Heart left ventricle (tissue), 13 donors: ENCODE measurements around the gene FOXE1.

Experiments used
- POLR2A ChIP-seq, 2 donors: fragments of 450-650 bp; IDR thresholded peaks; one replicate each; pipeline ENCODE4 v1.6.1; 2017; ENCODE audit warnings: antibody characterized with exemption in 2 of 2, mild to moderate bottlenecking in 2 of 2, moderate library complexity in 2 of 2
- TF ChIP-seq, protein P1 (sequence below), 12 donors: fragments of 200-600 bp; sonication (generic) in 4 of 12; IDR thresholded peaks; one replicate each; pipeline versions ENCODE4 v1.5.0 to v1.8.0; 2018 to 2022; ENCODE audit warnings: antibody characterized with exemption in 12 of 12, mild to moderate bottlenecking in 5 of 12
- donor health status: ischemic (EF 13 %, LVEDD 7.1; RV severe dilation, severe dysfunction).
- donor health status: DM: no; HTN: yes; CAD: no.
- donor health status: DM: no; HTN: no; CAD: no.
- donor health status: ischemic (EF 25% LVEDD 6.9; RV normal size, moderate dysfunction).
- donor health status: ischemic (EF 25% LVEDD 5.7; RV mildly dilated, moderate dysfunction).
- donor health status: ischemic (EF 35%, LVEDD 5.7; RV mildly dilated, moderate dysfunction).
- donor health status: nonischemic (EF 11% LVEDD 7.7; RV severe dilation, severe dysfunction).
- donor health status: DM: yes; HTN: yes; CAD: no.
- donor health status: PGD.
- donor health status: ischemic (EF 29% LVEDD 5.4; RV normal size, mild dysfunction).
- donor health status: nonischemic (EF 23%, LVEDD 6.1; RV moderate dilation, normal function).

- TF ChIP-seq, protein P1, sequence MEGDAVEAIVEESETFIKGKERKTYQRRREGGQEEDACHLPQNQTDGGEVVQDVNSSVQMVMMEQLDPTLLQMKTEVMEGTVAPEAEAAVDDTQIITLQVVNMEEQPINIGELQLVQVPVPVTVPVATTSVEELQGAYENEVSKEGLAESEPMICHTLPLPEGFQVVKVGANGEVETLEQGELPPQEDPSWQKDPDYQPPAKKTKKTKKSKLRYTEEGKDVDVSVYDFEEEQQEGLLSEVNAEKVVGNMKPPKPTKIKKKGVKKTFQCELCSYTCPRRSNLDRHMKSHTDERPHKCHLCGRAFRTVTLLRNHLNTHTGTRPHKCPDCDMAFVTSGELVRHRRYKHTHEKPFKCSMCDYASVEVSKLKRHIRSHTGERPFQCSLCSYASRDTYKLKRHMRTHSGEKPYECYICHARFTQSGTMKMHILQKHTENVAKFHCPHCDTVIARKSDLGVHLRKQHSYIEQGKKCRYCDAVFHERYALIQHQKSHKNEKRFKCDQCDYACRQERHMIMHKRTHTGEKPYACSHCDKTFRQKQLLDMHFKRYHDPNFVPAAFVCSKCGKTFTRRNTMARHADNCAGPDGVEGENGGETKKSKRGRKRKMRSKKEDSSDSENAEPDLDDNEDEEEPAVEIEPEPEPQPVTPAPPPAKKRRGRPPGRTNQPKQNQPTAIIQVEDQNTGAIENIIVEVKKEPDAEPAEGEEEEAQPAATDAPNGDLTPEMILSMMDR (IDR thresholded peaks at IDR 0.05) = no peak
- no peak for TF ChIP-seq POLR2A (IDR thresholded peaks at IDR 0.05)
These were observed 20.4 kb downstream of the FOXE1 start for GRCh38 chr9:97873425-97873824.
